K562 (cell line): Measurements from ENCODE around the gene LRIT3. TPM values are rescaled to one million over a fixed set of nuclear protein-coding genes. Genes with fewer than 3 reads are reported as not detected.

Experiments
- ATAC-seq: fragments of 200-7000 bp; cut with Tn5 transposase; 3 replicates; pipeline ENCODE4 v1.9.1; 2020; ENCODE audit warnings: moderate library complexity
- BruUV-seq: library from RNA; stranded (reverse); fragments of 400-500 nt; replicated peaks from 2 replicates; lab custom pipeline; 2021; lab: Mats Ljungman, UMichigan
- CTCF ChIA-PET: fragments of 300-600 bp; formaldehyde crosslinking; extraction: SDS; loops from one replicate; lab custom pipeline; 2021; ENCODE audit warnings: low intra/inter-chr PET ratio; lab: Yijun Ruan, JAX
- POLR2A ChIA-PET: fragments of 300-600, 350-650 bp; sonication (Branson Sonifier 250); formaldehyde crosslinking; extraction: SDS; loops from one replicate; lab custom pipeline; 2021; ENCODE audit warnings: antibody characterized with exemption, inconsistent platforms; lab: Yijun Ruan, JAX
- DNase-seq, 4 experiments: peaks; one replicate each; pipeline versions ENCODE4 v3.0.0 to v3.0.0-alpha.2; 2011 to 2018; ENCODE audit warnings: low spot score in 3 of 4, mixed read lengths in 3 of 4; ENCODE audit errors: extremely low read depth in 1 of 4
- FAIRE-seq: peaks from 2 replicates; lab custom pipeline; 2011; peaks lifted over from hg19 to GRCh38; lab: Jason Lieb, UNC
- H2AFZ ChIP-seq: 2 replicates; pipeline ENCODE4 v1.6.0; 2011; ENCODE audit warnings: low read depth, low read length, control low read depth, inconsistent platforms
- H3K27ac ChIP-seq: fragments of 200-600 bp; 3 replicates; pipeline ENCODE4 v1.8.0; 2011; ENCODE audit warnings: low read depth, mild to moderate bottlenecking, control low read depth, inconsistent platforms, low read length, moderate library complexity, mixed read lengths; ENCODE audit errors: extremely low read depth
- H3K27me3 ChIP-seq, 2 experiments: fragments of 300-600 bp in 1 of 2; 2 replicates in 1 of 2; 3 replicates in 1 of 2; pipeline versions ENCODE4 v1.6.0 to v1.8.0; 2011; ENCODE audit warnings: inconsistent platforms in 2 of 2, low read length in 2 of 2, mild to moderate bottlenecking in 1 of 2, mixed read lengths in 1 of 2, moderate library complexity in 1 of 2; ENCODE audit not compliant: control insufficient read depth in 2 of 2, insufficient read depth in 2 of 2
- H3K36me3 ChIP-seq: fragments of 300-600 bp; 3 replicates; pipeline ENCODE4 v1.8.0; 2011; ENCODE audit warnings: mild to moderate bottlenecking, low read length, inconsistent platforms; ENCODE audit not compliant: control insufficient read depth, insufficient read depth
- H3K4me1 ChIP-seq, 2 experiments: fragments of 200-600 bp in 1 of 2; replicated peaks in 1 of 2; 2 replicates in 1 of 2; 3 replicates in 1 of 2; pipeline versions ENCODE4 v1.5.1 to v1.8.0; 2011; ENCODE audit warnings: inconsistent platforms in 2 of 2, low read length in 2 of 2, mild to moderate bottlenecking in 1 of 2, mixed read lengths in 1 of 2, moderate library complexity in 1 of 2; ENCODE audit not compliant: control insufficient read depth in 2 of 2, insufficient read depth in 2 of 2
- H3K4me2 ChIP-seq: 2 replicates; pipeline ENCODE4 v1.6.1; 2011; ENCODE audit warnings: low read length, control low read depth, inconsistent platforms, mixed read lengths; ENCODE audit not compliant: insufficient read depth
- H3K4me3 ChIP-seq: fragments of 200-600 bp; sonication (generic), shearing (Covaris generic); 2 replicates; pipeline ENCODE4 v1.5.1; 2016; ENCODE audit warnings: control low read depth, inconsistent platforms
- H3K79me2 ChIP-seq: fragments of 200-600 bp; 3 replicates; pipeline ENCODE4 v1.8.0; 2011; ENCODE audit warnings: low read length, inconsistent platforms; ENCODE audit not compliant: control insufficient read depth, insufficient read depth
- H3K9ac ChIP-seq, 2 experiments: 2 replicates each; pipeline versions ENCODE4 v1.6.0 to v1.6.1; 2011; ENCODE audit warnings: low read depth in 2 of 2, low read length in 2 of 2, control low read depth in 1 of 2, inconsistent platforms in 1 of 2, mild to moderate bottlenecking in 1 of 2, mixed read lengths in 1 of 2; ENCODE audit not compliant: insufficient read depth in 1 of 2
- H3K9me1 ChIP-seq: one replicate; pipeline ENCODE4 v1.6.0; 2011; ENCODE audit warnings: inconsistent platforms, mild to moderate bottlenecking, low read length, moderate library complexity; ENCODE audit not compliant: control insufficient read depth, insufficient read depth
- H3K9me3 ChIP-seq: replicated peaks from 2 replicates; pipeline ENCODE4 v1.5.1; 2011; ENCODE audit warnings: low read depth, low read length, inconsistent platforms; ENCODE audit not compliant: control insufficient read depth, insufficient read depth
- H4K20me1 ChIP-seq: replicated peaks from 2 replicates; pipeline ENCODE4 v1.6.1; 2011; ENCODE audit warnings: low read length, inconsistent platforms, mixed read lengths; ENCODE audit not compliant: control insufficient read depth, insufficient read depth
- CEBPZ ChIP-seq: fragments of 150-350 bp; IDR thresholded peaks from 2 replicates; pipeline ENCODE4 v1.6.1; 2014; ENCODE audit warnings: low read depth, mild to moderate bottlenecking, low read length, borderline replicate concordance
- MAX ChIP-seq: sonication (generic); formaldehyde crosslinking; IDR thresholded peaks from 2 replicates; pipeline ENCODE4 v1.9.0; 2022; ENCODE audit warnings: mild to moderate bottlenecking, missing genetic modification reagents
- MCM3 ChIP-seq: fragments of 450-650 bp; IDR thresholded peaks from 2 replicates; pipeline ENCODE4 v1.6.1; 2016
- NFATC3 ChIP-seq: fragments of 450-650 bp; IDR thresholded peaks from 2 replicates; pipeline ENCODE4 v1.6.1; 2017; ENCODE audit warnings: mild to moderate bottlenecking
- NRF1 ChIP-seq, 2 experiments: fragments of 450-650 bp; IDR thresholded peaks in 1 of 2; conservative IDR thresholded peaks in 1 of 2; 2 replicates each; pipeline ENCODE4 v1.6.1; 2014; ENCODE audit warnings: mild to moderate bottlenecking in 2 of 2
- PBX2 ChIP-seq, 2 experiments: IDR thresholded peaks in 1 of 2; conservative IDR thresholded peaks in 1 of 2; 2 replicates each; pipeline ENCODE4 v1.6.1; 2016; ENCODE audit warnings: low read depth in 2 of 2, mild to moderate bottlenecking in 1 of 2, missing compliant biosample characterization in 1 of 2, missing genetic modification characterization in 1 of 2, moderate library complexity in 1 of 2
- RAD21 ChIP-seq, 2 experiments: fragments of 250-450 bp in 1 of 2; fragments of 450-650 bp in 1 of 2; sonication (Bioruptor Pico) in 1 of 2; formaldehyde crosslinking in 1 of 2; IDR thresholded peaks in 1 of 2; conservative IDR thresholded peaks in 1 of 2; 2 replicates each; pipeline versions ENCODE4 v1.4.0 to v1.8.0; 2020 to 2022; ENCODE audit warnings: mild to moderate bottlenecking in 2 of 2, moderate library complexity in 1 of 2
- RBM17 ChIP-seq: fragments of 200-400 bp; formaldehyde crosslinking; IDR thresholded peaks from 2 replicates; pipeline ENCODE4 v1.6.1; 2017; ENCODE audit warnings: low read depth, mild to moderate bottlenecking, low read length, borderline replicate concordance
- TCF3 ChIP-seq: sonication (generic); formaldehyde crosslinking; IDR thresholded peaks from 2 replicates; pipeline ENCODE4 v1.4.0; 2020; ENCODE audit warnings: mild to moderate bottlenecking, missing genetic modification reagents
- ZC3H4 ChIP-seq: sonication (generic); formaldehyde crosslinking; IDR thresholded peaks from 2 replicates; pipeline ENCODE4 v1.9.0; 2021; ENCODE audit warnings: missing genetic modification reagents, borderline replicate concordance
- ZNF280A ChIP-seq: fragments of 450-650 bp; IDR thresholded peaks from 2 replicates; pipeline ENCODE4 v1.6.1; 2018; ENCODE audit warnings: mild to moderate bottlenecking, low read depth; ENCODE audit not compliant: partially characterized antibody
- ZNF707 ChIP-seq: fragments of 250-450 bp; sonication (Bioruptor Pico); conservative IDR thresholded peaks from 2 replicates; pipeline ENCODE4 v1.8.0; 2022; ENCODE audit warnings: inconsistent platforms, mild to moderate bottlenecking, moderate library complexity
- in situ Hi-C: fragments of 300-500 bp; cut with MboI; formaldehyde crosslinking; loops from 4 replicates; pipeline ENCODE4 v1.15.0; 2018; ENCODE audit warnings: inconsistent platforms, mixed read lengths
- intact Hi-C: fragments of 100-400 bp; cut with micrococcal nuclease; formaldehyde crosslinking; loops from 2 replicates; pipeline ENCODE4 v1.14.2; 2022
- polyA plus RNA-seq, 8 experiments: library from polyadenylated mRNA; depleted of rRNA in 4 of 8; stranded (reverse) in 5 of 8; unstranded in 3 of 8; fragments of >200 nt; fragmentation: Nextera tagmentation in 2 of 8; fragmentation: Illumina TruSeq in 1 of 8; extraction: Ambion mirVana in 2 of 8; extraction: Trizol in 1 of 8; gene quantifications; 2 replicates each; pipeline versions ENCODE4 v1.2.1 to v1.2.3, GENCODE V29; 2011 to 2014; ENCODE audit warnings: inconsistent platforms in 1 of 8, missing spikeins in 1 of 8
- total RNA-seq, 7 experiments: library from RNA; depleted of rRNA in 6 of 7; stranded (reverse); fragments of >200 nt in 6 of 7; fragmentation: Illumina TruSeq in 2 of 7; extraction: Trizol in 2 of 7; gene quantifications; 2 replicates each; pipeline versions ENCODE4 v1.2.1 to v1.2.3, GENCODE V29; 2011 to 2021; ENCODE audit warnings: low replicate concordance in 1 of 7

The LRIT3 gene
- total and polyA plus RNA-seq, 9 of the 15 experiments (the other 6 are each of a cell fraction or from before 2014, with no cell fraction given), result 0.04 to 0.10 (median 0.04) TPM; not detected in 4

GRCh38 chr4:109798866-109799265 is 49.0 kb upstream of the LRIT3 start:
- Histone ChIP-seq H3K79me2 (no peaks in the 10 kb centered on the region), H3K4me1 (no peaks in the 10 kb centered on the region; a peak in 3 of 5 replicates), H3K9me1 (no peaks in the 10 kb centered on the region), H3K4me3 (no peak overlapping the region), H3K36me3 (no peaks in the 10 kb centered on the region), H3K27me3 (no peaks in the 10 kb centered on the region), H3K9ac (no peak overlapping the region), H4K20me1 (no peaks in the 10 kb centered on the region), H3K9me3 (no peaks in the 10 kb centered on the region), H3K27ac (no peak overlapping the region), H2AFZ (no peak overlapping the region), H3K4me2 (no peak overlapping the region)
- peak; percentile 92 for ATAC-seq
- intact Hi-C loops, result no loop called here
- in situ Hi-C loops, result no loop called here
- no peak for FAIRE-seq
- ChIA-PET CTCF (no interaction called here), POLR2A (no interaction called here)
- DNase-seq, result peak in 1 of 4 experiments; percentile 30
- BruUV-seq, result no TSS peak
- TF ChIP-seq MCM3 (no peak), PBX2 (CRISPR knock-in tag; IDR thresholded peaks at IDR 0.05; ENCODE audit: low read depth) (no peak), PBX2 (tag; conservative IDR thresholded peaks at IDR 0.05; ENCODE audit: low read depth) (0 out of 2 replicates have a peak, but pooled peaks have one; percentile 26), NFATC3 (no peak), RAD21 (CRISPR knock-in tag; conservative IDR thresholded peaks at IDR 0.05 in 1 of 2, IDR thresholded peaks at IDR 0.05 in 1 of 2) (0 out of 4 replicates have a peak, but pooled peaks of 1 of the 2 experiments have one; percentile 19), ZNF707 (CRISPR knock-in tag) (no peak), MAX (CRISPR knock-in tag) (no peak), TCF3 (no peak), NRF1 (conservative IDR thresholded peaks at IDR 0.05 in 1 of 2, IDR thresholded peaks at IDR 0.05 in 1 of 2) (peak; percentile 24 to 51; a peak in 3 of 4 replicates), CEBPZ (no peak), ZC3H4 (CRISPR knock-in tag) (no peak), RBM17 (no peak), ZNF280A (no peak)
